SKM-1 treated with dmso at 0.1 percent for 144 hours (cell line): ENCODE results near the gene IFIT3.

ENCODE experiments used
- DNase-seq: peaks from one replicate; lab custom pipeline; 2025; ENCODE audit not compliant: unreplicated experiment; lab: John Stamatoyannopoulos, UW

Gene IFIT3

DNA sequence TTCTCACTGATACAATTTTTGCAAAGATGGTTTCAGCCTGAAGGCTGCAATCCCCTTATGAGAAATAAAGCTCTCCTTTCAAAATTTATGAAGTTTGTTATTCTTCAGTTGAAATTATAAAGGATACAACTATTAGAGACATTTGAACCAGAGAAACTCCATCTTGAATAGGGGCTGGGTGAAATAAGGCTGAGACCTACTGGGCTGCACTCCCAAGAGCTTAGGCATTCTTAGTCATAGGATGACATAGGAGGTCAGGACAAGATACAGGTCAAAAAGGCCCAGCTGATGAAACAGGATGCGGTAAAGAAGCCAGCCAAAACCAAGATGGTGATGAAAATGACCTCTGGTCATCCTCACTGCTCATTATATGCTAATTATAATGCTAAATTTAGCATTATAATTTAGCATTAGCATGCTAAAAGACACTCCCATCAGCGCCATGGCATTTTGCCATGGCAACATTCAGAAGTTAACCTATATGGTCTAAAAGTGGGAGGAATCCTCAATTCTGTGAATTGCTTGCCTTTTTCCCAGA lies 27.7 kb downstream of the IFIT3 start:
- DNase-seq = no peak

DNA sequence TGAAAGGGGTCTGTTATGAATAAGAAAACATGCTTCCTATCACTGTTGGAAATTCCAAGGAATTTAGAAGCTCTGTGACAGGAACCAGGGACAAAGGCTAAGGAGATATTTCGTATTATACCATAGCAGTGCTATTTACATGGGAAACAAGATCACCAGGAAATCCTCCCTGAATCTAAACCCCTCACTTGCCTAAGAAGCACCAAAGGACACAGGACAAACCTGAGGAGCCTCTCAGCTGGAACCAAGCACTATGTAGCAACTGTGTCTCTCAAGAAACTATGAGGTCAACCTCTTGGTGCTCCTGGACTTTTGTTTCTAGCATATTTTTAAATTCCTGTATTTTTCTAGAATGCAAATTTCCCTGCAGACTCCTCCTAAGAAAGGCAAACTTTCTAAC lies 29.3 kb downstream of the IFIT3 start:
- DNase-seq = no peak

DNA sequence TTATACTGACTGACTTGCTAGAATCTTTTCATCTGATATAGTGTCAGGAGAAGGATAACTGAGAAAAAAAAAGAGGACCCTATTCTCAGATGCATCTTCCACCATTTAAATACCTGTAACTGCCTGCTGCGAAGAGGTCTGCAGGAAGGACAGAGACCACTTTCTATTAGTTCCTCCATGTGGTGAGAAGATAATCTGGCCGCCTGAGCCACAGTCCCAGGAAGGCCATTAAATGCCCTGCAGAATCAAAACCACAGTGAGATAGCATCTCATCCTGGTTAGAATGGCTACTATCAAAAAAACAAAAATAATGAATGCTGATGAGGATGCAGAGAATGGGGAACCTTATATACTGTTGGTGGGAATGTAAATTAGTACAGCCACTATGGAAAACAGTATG lies 30.2 kb downstream of the IFIT3 start:
- DNase-seq = no peak

DNA sequence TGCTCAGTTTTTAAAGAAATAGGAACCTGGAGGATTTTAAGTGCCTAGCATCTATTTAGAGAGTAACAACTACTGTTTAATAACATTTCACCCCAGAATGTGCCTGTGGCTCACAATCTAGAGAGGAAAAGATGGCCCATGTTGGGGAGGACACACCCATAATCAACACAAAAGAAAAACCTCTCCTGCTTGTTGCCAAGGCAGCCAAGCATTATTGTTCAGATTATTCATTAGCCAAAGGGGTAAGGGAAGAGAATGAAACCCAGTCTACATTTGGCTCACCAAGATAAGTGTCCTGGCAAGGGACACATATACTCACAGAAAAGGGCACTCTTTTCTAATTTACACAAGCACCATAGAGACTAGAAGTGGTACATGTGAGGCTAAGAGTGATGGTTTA lies 32.4 kb downstream of the IFIT3 start:
- DNase-seq = no peak

DNA sequence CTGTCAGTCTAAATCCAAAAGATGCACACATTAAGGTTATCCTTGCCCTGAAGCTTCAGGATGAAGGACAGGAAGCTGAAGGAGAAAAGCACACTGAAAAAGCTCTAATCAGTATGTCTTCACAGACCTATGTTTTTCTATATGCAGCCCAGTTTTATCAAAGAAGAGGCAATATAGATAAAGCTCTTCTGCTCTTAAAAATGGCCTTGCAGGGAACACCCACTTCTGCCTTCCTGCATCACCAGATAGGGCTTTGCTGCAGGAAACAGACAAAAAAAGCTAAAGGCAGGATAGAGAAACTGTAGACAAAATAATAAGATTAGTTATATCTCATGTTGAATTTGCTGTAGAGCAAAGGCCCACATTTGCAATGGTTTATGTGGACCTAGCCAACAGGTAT lies 35.1 kb downstream of the IFIT3 start:
- no peak for DNase-seq

DNA sequence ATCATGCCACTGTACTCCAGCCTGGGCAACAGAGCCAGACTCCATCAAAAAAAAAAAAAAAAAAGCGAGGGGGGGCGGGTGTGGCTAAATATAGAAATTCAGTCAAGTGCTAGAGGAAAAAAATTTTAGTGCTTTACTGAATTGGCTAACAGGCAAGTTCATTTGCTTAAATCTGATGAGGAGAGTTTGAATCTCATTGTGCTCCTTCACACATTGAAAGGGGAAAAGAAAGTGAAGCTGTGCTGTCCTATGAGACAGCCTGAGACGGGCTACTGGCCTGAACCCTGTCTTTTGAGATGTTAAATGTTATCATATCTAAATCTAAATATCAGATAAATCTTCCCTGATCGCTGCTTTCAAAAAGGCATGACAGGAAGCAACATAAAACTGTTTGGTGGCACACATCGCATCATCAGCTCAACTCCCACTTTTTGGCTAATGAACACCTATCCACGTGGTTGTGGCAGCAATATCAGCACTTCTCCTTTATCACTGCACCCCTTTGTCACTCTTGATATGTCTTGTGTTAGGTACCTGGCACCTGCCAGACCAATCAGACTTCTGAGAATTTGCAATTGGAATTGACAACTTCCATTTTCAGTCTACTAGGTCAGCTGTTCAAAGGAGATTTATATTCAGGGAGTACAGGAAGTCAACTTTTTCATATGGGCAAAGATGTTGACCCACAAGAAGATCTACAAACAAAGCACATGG lies 36.1 kb downstream of the IFIT3 start:
- no peak for DNase-seq

DNA sequence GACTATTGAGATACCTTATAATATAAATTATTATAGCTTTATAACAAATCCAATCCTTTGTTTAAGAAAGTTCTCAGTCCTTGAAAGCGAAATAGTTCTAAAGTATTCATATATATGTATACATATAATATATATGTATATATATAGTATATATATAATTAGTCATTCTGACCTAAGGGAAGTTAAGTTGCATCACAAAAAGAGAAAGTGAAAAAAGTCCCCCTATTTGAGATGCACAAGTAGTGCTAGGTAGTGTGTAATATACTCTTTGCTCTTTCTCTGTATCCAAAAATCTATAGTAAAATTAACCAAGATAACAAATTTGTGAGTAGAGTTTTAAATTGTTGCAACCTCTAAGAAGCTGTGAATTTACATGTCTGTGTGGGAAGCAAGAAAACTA lies 36.7 kb downstream of the IFIT3 start:
- no peak for DNase-seq

DNA sequence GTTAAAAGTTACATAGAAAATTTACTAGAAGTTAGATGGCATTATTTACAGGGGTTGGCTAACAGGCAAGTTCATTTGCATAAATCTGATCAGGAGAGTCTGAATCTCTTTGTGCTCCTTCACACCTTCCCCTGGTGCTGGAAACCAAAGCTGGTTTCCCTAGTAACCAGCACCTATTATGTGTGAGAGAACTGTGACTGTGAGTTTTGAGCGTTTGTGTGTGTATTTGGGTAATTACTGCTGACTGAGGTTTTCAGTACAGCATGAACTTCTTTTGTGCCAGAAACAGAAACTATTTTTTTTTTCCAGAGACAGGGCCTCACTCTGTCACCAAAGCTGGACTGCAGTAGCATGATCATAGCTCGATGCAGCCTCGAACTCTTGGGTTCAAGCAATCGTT lies 39.7 kb downstream of the IFIT3 start:
- no peak for DNase-seq

DNA sequence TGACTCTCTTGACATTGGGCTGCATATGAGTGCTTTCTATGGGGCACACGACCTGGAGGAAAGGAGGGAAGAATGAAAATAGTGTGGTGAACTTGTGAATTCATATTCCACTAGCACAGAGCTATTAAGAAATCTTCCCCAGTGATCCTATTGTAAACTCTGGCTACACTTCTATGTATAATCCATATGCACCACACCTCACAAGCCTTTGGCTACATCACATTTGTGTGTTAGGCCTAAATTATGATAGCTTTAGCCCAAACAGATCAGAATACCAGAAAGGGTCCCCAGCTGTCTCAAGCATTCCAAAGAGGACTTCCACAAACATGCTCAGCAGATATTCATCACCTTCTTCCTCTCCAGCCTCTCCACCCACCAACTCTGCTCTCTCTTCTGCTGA lies 40.3 kb downstream of the IFIT3 start:
- no peak for DNase-seq

DNA sequence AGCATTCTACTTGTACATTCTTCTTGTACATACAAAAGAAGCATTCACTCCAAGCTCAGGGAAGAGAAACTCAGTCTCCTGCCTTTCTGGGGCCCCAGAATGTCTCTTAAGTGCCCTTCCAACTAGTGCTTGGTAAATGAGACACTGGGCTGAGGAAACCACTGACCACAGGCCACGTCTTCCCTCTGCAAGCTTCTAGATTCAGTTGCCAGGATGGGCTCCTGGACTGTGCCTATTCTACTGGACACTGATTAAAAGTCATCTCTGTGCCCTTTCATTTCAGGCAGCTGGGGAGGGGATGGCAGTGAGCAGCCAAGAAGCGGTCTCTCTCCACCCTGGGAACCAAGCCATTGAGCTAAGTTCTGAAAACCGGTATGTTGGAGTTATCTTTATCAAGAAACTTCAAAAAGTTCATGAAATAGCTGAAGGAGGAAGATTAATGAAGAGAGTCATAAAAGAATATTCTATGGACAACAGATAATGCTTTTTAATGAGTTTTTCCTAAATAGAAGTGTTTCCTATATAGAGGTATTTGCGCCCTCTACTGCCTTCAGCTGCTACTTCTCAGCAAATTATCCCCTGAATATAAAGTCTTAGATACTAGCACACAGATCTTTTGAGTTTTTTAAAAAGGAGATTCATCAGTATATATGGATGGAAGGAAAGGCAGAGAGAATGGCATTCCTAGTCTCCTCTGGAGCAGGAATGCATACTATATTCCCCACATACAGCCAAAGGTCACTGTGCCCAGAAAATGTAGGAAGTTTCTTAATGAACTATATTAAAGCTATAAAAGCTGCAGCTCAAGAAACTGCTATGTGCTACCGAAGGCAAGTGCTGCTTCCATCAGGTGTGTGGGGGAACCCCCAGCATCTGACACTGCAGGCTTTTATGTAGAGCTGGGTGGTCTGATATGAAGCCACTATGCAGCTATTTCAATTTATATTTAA lies 41.6 kb downstream of the IFIT3 start:
- DNase-seq = peak; percentile 5

DNA sequence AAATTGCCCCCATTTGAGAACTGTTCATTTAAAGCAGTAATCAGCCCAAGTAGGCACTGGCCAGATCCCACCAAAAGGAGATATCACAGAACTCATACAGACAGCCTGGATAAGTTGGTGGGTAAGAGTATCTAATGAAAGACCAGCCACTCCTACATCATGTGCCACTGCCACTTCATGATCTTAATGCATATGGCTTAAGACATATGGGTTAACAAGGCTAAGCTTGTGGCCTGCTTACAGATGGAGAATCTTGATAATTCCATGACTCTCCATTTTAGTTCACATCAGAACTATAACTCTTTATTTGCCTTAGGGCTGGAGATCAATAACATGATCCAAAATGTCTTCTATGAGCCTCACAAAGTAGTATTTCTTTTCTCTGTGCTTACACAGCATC lies 43.3 kb downstream of the IFIT3 start:
- DNase-seq = no peak

DNA sequence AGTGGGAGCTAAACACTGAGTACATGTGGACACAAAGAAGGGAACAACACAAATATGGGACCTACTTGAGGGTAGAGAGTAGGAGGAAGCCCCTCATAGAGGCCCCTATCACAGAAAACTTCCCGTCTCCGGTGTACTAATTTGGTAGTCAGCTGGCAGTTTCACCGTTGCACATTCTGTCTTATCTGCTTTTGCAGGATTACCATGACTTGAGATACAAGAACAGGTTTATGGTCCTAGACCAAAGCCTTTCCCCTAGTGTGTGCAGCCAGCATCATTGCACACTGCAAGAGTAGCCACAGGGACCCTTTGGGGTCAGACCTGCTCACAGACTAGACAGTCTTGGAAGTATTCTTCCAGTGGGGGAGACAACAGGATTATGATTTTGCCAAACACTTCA lies 44.2 kb downstream of the IFIT3 start:
- no peak for DNase-seq

DNA sequence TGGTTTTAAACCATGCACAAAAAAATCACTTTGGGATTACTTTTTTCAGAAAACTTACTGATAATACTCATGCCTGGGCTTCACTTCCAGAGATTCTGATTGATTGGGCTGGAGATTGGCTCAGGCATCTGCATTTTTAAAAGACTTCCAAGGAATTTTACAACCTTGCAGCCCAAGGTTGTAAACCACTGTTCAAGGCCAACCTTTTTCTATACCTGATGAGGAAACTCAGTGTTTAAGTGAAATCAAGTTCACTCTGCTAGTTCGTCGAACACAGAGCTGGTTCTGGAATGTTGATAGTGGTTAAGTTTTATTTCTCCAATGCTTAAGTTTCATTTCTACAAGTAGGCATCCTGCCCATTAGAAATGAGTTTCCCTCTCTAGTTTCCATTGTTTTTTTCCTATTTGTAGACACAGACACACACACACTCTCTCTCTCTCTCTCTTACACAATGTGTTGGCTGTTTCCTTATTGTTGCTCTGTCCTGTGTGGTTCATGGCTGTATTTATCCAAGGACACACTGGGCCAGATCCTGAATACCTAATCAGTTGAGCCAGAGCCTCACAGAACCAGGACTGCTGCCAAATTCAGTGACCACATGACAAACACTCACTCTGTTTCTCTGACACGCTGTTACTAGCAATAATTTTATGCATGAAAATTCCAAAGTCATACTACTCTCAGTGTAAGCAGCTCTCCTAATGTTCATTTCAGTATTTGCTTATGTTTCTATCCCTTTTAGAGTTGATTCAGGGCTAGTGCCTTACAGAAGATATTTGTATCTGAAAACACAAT lies 46.3 kb downstream of the IFIT3 start:
- DNase-seq = no peak

DNA sequence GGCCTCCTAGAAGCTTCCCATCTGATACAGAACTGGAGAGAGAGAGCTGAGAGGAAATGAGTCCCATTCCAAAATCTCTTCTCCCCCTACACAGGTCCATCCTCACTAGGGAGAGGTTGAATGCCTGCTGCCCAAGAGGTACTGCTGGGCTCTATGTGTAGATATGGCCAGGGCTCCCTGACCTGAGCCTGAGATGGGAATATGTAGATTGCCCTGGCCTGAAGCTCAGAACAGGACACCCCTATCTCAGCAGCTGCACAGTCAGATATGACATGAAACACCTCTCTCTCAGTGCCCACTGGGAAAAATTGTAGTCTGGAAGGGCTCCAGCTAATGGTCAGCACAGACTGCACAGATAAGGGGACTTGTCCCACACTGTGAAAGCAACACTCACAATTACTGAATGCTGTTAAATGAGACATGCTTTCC lies 46.9 kb downstream of the IFIT3 start:
- no peak for DNase-seq

DNA sequence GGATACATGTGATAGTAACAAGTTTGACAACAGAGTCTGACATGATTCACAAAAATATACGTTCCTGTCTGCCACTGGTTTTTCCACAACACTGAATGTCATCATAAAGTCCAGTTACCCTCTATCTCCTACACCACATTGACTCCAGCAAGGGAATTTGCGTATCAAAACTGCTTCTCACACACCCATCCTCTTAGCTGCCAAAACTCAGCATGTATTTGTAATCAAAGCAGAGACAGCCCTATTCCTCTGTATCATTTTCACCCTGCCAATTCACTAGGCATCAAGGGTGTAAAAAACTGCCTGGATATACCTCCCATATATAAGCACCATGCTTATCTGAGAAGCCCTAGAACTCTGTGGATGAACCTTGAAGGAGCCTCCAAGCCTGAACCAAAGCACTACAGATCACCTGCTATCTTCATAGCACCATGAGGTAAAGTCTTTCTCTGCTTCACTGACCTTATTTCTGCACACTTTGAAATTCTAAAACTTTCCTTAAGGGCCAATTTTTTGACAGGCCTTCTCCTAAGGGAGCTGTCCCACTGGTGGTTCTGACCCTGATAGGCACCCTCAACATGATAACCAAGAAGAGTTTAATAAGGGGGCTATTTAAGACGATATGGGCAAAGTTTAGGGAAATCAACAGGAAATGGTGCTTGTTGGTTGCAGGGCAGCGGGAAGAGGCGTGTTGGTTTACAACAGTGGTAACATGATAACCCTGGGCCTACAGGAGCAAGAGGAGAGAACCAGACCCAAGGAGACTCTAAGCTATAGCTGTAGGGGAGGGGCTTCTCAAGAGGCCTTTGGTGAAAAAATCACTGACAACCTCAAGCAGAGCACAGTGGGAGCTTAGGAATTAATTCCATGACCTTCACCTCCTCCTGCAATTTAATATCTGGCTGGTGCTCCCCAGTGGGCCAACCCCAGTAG lies 50.2 kb downstream of the IFIT3 start, which contains the start of gene IFIT1B:
Gene IFIT1B (plus strand): TSS at position 352 of the 933 bp plus-strand sequence. CDS start 80 bp downstream, at position 432.
- DNase-seq = no peak

DNA sequence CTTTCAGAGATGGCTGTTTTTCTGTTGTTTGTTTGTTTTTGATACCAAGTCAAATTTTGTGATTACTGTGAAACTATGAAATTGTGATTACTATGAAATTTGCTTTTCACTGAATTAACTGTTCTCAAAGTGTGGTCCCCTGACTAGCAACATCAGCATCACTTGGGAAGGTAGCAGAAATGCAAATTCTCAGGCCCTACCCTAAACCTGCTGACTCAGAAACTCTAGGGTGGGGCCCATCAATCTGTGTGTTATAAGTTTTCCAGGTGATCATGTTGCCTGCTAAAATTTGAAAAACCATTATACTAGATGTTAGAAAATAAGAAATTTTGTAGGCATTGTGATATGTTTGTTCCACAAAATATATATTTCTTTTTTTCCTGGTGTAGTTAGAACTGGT lies 51.3 kb downstream of the IFIT3 start:
- DNase-seq = no peak

DNA sequence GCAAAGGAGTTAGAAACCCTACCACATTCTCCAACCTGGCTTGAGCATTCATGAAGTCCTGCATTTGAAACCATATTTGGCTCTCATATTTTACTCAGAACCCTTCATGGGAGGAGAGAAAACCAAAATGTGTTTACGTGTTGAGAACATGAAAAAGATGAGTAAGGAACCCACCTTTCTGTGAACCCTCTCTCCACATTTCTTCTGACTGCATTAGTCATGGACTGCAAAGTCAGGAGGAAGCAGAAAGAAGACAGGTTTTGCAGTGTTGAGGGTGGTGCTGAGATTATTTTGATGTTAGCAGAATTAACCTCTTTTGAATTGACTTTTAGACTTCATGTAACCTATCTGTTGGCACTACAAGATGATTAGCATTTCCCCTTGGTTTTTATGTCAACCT lies 55.0 kb downstream of the IFIT3 start:
- no peak for DNase-seq

DNA sequence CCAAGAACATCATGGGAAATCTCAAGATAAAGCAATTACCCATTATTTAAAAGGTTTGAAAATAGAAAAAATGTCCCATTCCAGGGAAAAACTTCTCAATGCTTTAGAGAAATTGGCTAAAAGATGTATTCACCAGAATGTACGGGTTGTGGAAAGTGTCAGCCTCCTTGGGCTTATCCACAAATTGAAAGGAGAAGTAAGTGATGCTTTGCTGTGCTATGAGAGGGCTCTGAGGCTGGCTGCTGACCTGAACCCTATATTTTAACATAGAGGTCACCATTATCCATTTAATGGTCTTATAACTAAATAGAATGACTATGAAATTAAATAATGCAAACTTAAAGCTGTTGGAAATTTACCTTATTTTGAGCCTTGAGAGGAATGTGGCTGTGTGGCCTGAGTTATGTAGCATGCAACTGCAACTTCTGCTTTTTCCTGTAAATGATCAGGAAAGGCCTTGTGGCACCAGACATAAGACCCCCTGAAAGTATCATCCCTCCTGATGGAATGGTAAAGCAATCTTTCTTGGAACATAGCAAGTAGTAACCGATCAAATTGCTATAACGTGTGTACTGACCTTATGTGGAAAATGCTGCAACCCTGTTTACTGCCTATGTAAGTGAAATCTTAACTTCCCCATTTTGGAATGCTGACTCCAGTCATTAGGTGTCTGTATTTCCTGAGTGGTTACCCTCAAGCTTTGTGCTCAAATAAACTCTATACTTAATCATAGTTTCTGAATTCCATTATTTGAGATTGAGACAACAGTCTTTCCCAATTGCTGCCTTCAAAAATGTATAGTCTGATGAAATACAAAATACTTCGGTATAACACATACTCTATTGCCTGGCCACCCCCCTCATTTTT lies 56.9 kb downstream of the IFIT3 start:
- peak; percentile 78 for DNase-seq

DNA sequence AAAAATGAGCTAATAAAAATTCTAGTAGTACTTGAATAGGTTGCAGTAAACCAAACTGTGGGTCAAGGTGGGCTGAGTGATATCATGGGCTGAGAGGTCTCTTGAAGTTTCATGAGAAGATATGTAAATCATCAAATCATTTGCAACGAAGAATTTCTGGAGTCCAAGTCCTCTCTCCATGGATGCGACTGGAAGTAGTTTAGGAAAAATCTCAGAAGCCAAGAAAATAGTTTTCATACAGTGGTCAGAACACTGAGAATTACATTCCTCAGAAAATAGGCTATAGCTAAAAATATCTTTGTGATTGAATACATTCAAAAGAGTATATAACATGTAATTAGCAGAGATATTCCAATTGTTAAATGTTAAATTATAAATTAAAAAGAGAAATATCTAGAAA lies 61.0 kb downstream of the IFIT3 start:
- no peak for DNase-seq
